CD4-positive, alpha-beta T cell (primary cell): Measurements from ENCODE around the gene C2orf74. TPM values are rescaled to one million over a fixed set of nuclear protein-coding genes. Genes with fewer than 3 reads are reported as not detected.
"Not testable (repeated sequence)": the region's sequence is repeated elsewhere in the genome, so short reads cannot be mapped to it uniquely, and the experiment has no call there.

Experiments
- ATAC-seq: fragments of 200-7000 bp; cut with Tn5 transposase; one replicate; pipeline ENCODE4 v1.10.0; 2022; ENCODE audit warnings: mild to moderate bottlenecking; ENCODE audit not compliant: poor library complexity
- CTCF ChIA-PET: fragments of 350-600 bp; sonication (Branson Sonifier 250); formaldehyde crosslinking; loops from one replicate; lab custom pipeline; 2021; ENCODE audit warnings: antibody characterized with exemption, inconsistent platforms; lab: Charles Lee
- POLR2A ChIA-PET: fragments of 350-600 bp; sonication (Branson Sonifier 250); formaldehyde crosslinking; loops from one replicate; lab custom pipeline; 2021; ENCODE audit warnings: antibody characterized with exemption, inconsistent platforms; lab: Charles Lee
- DNase-seq, 14 experiments: peaks; one replicate each; pipeline ENCODE4 v3.0.0-alpha.2; 2013 to 2020; ENCODE audit warnings: mixed read lengths in 2 of 14
- H3K27ac ChIP-seq, 2 donors: one replicate each; pipeline versions ENCODE4 v1.5.1 to v1.7.0; 2013; ENCODE audit warnings: low read length in 2 of 2, low read depth in 1 of 2, mild to moderate bottlenecking in 1 of 2
- H3K27me3 ChIP-seq, 2 experiments: 1 replicate in 1 of 2; 2 replicates in 1 of 2; pipeline versions ENCODE4 v1.6.1 to v1.7.0; 2013; ENCODE audit warnings: low read length in 2 of 2, control low read depth in 1 of 2, mild to moderate bottlenecking in 1 of 2, moderate library complexity in 1 of 2; ENCODE audit not compliant: insufficient read depth in 2 of 2, control insufficient read depth in 1 of 2
- H3K36me3 ChIP-seq: one replicate; pipeline ENCODE4 v1.6.1; 2013; ENCODE audit warnings: low read length, control low read depth; ENCODE audit not compliant: insufficient read depth
- H3K4me1 ChIP-seq: one replicate; pipeline ENCODE4 v1.6.1; 2013; ENCODE audit warnings: low read length, control low read depth; ENCODE audit not compliant: insufficient read depth
- H3K4me3 ChIP-seq: one replicate; pipeline ENCODE4 v1.5.1; 2013; ENCODE audit warnings: mild to moderate bottlenecking, low read length, moderate library complexity
- H3K9me3 ChIP-seq, 2 experiments: 1 replicate in 1 of 2; 2 replicates in 1 of 2; pipeline versions ENCODE4 v1.6.1 to v1.7.0; 2013; ENCODE audit warnings: low read length in 2 of 2, mild to moderate bottlenecking in 2 of 2, control low read depth in 1 of 2, moderate library complexity in 1 of 2; ENCODE audit not compliant: control insufficient read depth in 1 of 2, insufficient read depth in 1 of 2
- H3K27ac Mint-ChIP-seq: one replicate; pipeline ENCODE4 v1.8.0; 2020; ENCODE audit warnings: mixed read lengths
- H3K27me3 Mint-ChIP-seq: one replicate; pipeline ENCODE4 v1.8.0; 2021; ENCODE audit warnings: mixed read lengths
- H3K36me3 Mint-ChIP-seq: one replicate; pipeline ENCODE4 v1.8.0; 2021; ENCODE audit warnings: low read depth, mixed read lengths
- H3K4me1 Mint-ChIP-seq: one replicate; pipeline ENCODE4 v1.8.0; 2021; ENCODE audit warnings: low read depth, mixed read lengths
- H3K4me3 Mint-ChIP-seq: one replicate; pipeline ENCODE4 v1.8.0; 2020; ENCODE audit warnings: mild to moderate bottlenecking, mixed read lengths
- H3K9me3 Mint-ChIP-seq: one replicate; pipeline ENCODE4 v1.8.0; 2020; ENCODE audit warnings: mixed read lengths
- intact Hi-C, 2 experiments: fragments of 100-400 bp; cut with DNase I in 1 of 2; cut with micrococcal nuclease in 1 of 2; formaldehyde crosslinking; loops; one replicate each; pipeline versions ENCODE4 v1.15.1 to v1.9.0; 2023 to 2025; cut with DNase I, micrococcal nuclease
- total RNA-seq, 174 experiments: library from RNA in 2 of 174; stranded (reverse) in 2 of 174; gene quantifications; one replicate each; pipeline ENCODE4 v1.2.3 and lab custom pipeline; 2021 to 2026
- TF ChIP-seq, protein P1 (sequence below): fragments of 200-600 bp; IDR thresholded peaks from one replicate; pipeline ENCODE4 v1.8.0; 2022; ENCODE audit warnings: antibody characterized with exemption, mild to moderate bottlenecking

C2orf74 gene
- total RNA-seq, 2 experiments from 2014 or later = 1.7 to 2.0 TPM

DNA sequence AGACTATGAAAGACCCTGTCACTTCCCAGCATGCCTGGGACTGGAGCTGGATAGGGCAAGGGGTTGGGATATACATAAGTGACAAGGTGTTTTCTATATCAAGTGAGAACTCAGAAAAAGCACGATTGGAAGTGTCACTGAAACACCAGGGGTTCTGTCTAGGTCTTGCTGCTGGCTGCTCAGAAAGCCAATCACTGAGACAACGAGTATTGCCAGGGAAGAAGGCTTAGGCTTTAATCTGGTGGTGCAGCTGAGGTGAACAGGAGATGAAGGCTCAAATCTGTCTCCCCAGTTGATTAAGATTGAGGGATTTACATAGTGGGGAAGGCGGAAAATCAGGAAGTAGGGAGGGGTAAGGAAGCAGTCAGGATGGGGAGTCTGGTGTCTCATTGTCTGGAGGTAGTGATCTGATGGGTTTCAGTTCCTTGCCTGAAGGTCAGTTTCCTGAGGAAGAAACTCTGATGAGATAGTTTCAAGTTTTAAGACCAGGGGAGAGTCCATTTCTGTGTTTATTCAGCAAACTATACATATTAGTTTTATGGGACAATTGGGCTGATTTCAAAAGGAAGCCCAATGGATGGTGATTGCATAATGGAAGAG lies 3.5 kb upstream of the C2orf74 start:
- ChIA-PET CTCF (interaction anchor here (0.7 kb wide), 1 partner anchor 66 kb away, joined by 3 read pairs; no protein-coding TSS in a partner anchor), POLR2A (no interaction called here)
- DNase-seq (peak in 1 of 14 experiments; percentile 23), ATAC-seq (no peak)
- Mint-ChIP-seq H3K27me3 (no peaks in the 10 kb centered on the region), H3K9me3 (peaks cover 5% of the 10 kb centered on the region), H3K4me1 (peaks cover 8% of the 10 kb centered on the region), H3K27ac (no peak overlapping the region), H3K36me3 (peaks cover 75% of the 10 kb centered on the region), H3K4me3 (no peak overlapping the region)
- H3K4me3 ChIP-seq = no peak overlapping the region
- TF ChIP-seq, protein P1, sequence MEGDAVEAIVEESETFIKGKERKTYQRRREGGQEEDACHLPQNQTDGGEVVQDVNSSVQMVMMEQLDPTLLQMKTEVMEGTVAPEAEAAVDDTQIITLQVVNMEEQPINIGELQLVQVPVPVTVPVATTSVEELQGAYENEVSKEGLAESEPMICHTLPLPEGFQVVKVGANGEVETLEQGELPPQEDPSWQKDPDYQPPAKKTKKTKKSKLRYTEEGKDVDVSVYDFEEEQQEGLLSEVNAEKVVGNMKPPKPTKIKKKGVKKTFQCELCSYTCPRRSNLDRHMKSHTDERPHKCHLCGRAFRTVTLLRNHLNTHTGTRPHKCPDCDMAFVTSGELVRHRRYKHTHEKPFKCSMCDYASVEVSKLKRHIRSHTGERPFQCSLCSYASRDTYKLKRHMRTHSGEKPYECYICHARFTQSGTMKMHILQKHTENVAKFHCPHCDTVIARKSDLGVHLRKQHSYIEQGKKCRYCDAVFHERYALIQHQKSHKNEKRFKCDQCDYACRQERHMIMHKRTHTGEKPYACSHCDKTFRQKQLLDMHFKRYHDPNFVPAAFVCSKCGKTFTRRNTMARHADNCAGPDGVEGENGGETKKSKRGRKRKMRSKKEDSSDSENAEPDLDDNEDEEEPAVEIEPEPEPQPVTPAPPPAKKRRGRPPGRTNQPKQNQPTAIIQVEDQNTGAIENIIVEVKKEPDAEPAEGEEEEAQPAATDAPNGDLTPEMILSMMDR = no peak
- no peaks in the 10 kb centered on the region for H3K9me3 ChIP-seq
- intact Hi-C loops = no loop called here
- no peaks in the 10 kb centered on the region for H3K27me3 ChIP-seq
- H3K27ac ChIP-seq = no peak overlapping the region
- H3K4me1 ChIP-seq = no peaks in the 10 kb centered on the region
- peaks cover 10% of the 10 kb centered on the region for H3K36me3 ChIP-seq

DNA sequence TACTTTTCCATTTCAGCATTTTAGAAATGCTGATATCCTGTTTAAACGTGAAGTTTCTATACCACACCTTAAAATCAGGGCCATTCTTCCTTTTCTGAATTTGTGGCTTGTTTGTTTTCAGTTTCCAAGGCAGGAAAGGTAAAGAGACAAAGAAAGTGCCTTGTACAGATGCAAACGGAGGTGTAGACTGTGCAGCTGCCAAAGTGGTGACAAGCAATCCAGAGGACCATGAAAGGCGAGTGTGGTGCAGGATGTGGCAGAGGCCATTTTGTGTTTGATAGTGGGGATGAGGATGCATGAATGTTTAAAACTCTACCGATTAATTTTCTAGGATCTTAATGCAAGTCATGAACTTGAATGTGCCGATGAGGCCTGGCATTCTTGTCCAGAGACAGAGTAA lies 733 bp downstream of the C2orf74 start:
- H3K4me1 ChIP-seq = no peaks in the 10 kb centered on the region
- no peaks in the 10 kb centered on the region for H3K9me3 ChIP-seq
- no peak overlapping the region for H3K27ac Mint-ChIP-seq
- no peaks in the 10 kb centered on the region for H3K27me3 ChIP-seq
- ChIA-PET POLR2A (no interaction called here), CTCF (no interaction called here)
- no peak for DNase-seq
- no peak overlapping the region for H3K4me3 ChIP-seq
- peaks cover 84% of the 10 kb centered on the region for H3K36me3 Mint-ChIP-seq
- H3K4me3 Mint-ChIP-seq = no peak overlapping the region
- H3K27ac ChIP-seq = no peak overlapping the region
- intact Hi-C loops = no loop called here
- ATAC-seq = no peak
- TF ChIP-seq, protein P1 = no peak
- peaks cover 8% of the 10 kb centered on the region for H3K4me1 Mint-ChIP-seq
- peaks cover 5% of the 10 kb centered on the region for H3K9me3 Mint-ChIP-seq
- H3K27me3 Mint-ChIP-seq = no peaks in the 10 kb centered on the region
- H3K36me3 ChIP-seq = peaks cover 25% of the 10 kb centered on the region

DNA sequence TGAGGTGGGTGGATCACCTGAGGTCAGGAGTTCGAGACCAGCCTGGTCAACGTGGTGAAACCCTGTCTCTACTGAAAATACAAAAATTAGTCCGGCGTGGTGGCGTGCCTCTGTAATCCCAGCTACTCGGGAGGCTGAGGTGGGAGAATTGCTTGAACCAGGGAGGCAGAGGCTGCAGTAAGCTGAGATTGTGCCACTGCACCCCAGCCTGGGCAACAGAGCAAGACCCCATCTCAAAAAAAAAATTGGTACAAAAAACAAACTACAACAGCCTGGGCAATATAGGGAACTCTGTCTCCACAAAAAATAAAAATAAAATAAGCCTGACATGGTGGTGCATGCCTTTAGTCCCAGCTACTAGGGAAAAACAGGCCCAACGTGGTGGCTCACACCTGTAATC lies 3.1 kb downstream of the C2orf74 start:
- H3K27me3 Mint-ChIP-seq, DNase-seq, H3K9me3 Mint-ChIP-seq, H3K4me1 ChIP-seq, H3K27ac ChIP-seq, H3K4me1 Mint-ChIP-seq, H3K4me3 ChIP-seq, H3K4me3 Mint-ChIP-seq, H3K9me3 ChIP-seq, ATAC-seq, intact Hi-C loops, H3K27me3 ChIP-seq, H3K27ac Mint-ChIP-seq: not testable (repeated sequence)
- peaks cover 22% of the 10 kb centered on the region for H3K36me3 ChIP-seq
- peaks cover 62% of the 10 kb centered on the region for H3K36me3 Mint-ChIP-seq
- CTCF ChIA-PET = interaction anchor here (1.1 kb wide), 1 partner anchor 14 kb away, joined by 3 read pairs; no protein-coding TSS in a partner anchor
- POLR2A ChIA-PET = interaction anchor here (1.6 to 2.8 kb wide), 2 partner anchors 12 to 20 kb away, joined by 3 to 11 read pairs; no protein-coding TSS in a partner anchor

DNA sequence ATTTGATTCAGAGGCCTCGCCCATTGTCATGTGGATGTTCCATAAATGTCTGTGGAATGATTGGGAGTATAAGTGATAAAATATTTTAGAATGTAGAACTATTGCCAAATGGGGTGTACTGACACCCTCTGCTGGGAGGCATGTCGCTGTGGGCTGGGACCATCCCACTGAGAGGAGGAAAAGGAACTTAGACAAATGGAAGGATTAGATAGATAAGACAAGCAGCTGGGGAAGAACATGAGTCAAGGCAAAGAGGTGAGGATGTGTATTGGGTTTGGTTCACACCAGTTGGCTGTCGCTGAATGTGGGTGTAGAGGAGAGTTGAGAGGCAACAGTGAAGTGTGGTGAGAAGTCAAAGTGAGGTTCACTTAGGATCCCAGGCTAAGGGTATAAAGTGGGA lies 4.0 kb downstream of the C2orf74 start:
- CTCF ChIA-PET = no interaction called here
- Mint-ChIP-seq H3K4me1 (peaks cover 8% of the 10 kb centered on the region), H3K27ac (no peak overlapping the region), H3K9me3 (no peaks in the 10 kb centered on the region), H3K4me3 (no peak overlapping the region), H3K36me3 (peaks cover 56% of the 10 kb centered on the region), H3K27me3 (no peaks in the 10 kb centered on the region)
- intact Hi-C loops = no loop called here
- H3K9me3 ChIP-seq = no peaks in the 10 kb centered on the region
- no peak for DNase-seq
- H3K36me3 ChIP-seq = peaks cover 22% of the 10 kb centered on the region
- POLR2A ChIA-PET = interaction anchor here (2.8 kb wide), 1 partner anchor 11 kb away, joined by 11 read pairs; no protein-coding TSS in a partner anchor
- no peak overlapping the region for H3K27ac ChIP-seq
- no peaks in the 10 kb centered on the region for H3K4me1 ChIP-seq
- H3K27me3 ChIP-seq = no peaks in the 10 kb centered on the region
- no peak for ATAC-seq
- TF ChIP-seq, protein P1 = no peak
- no peak overlapping the region for H3K4me3 ChIP-seq
